GM23248 (cell line): Measurements from ENCODE around the gene C22orf23.

Source experiments
- EZH2 ChIP-seq: fragments of 200-600 bp; sonication (generic); IDR thresholded peaks from 2 replicates; pipeline ENCODE4 v1.6.1; 2018; ENCODE audit warnings: antibody characterized with exemption, mild to moderate bottlenecking; ENCODE audit not compliant: insufficient read depth, poor library complexity, severe bottlenecking
- EZH2phosphoT487 ChIP-seq: fragments of 200-600 bp; sonication (generic); IDR thresholded peaks from 2 replicates; pipeline ENCODE4 v1.6.1; 2018; ENCODE audit warnings: antibody characterized with exemption, moderate library complexity, mild to moderate bottlenecking, low read depth; ENCODE audit not compliant: insufficient read depth

GRCh38 chr22:37920126-37920525 lies 33.3 kb downstream of the C22orf23 start:
- TF ChIP-seq EZH2phosphoT487 (no peak), EZH2 (no peak)
